Fibroblast of the conjunctiva (primary cell): ENCODE results near the gene RASAL1.

ENCODE experiments used
- DNase-seq: peaks from one replicate; pipeline ENCODE4 v3.0.0-alpha.2; 2010; ENCODE audit warnings: low read depth

RASAL1 gene

GRCh38 chr12:113097716-113098440, 37.7 kb downstream of the RASAL1 start:
- no peak for DNase-seq

GRCh38 chr12:113096675-113097461, 38.7 kb downstream of the RASAL1 start:
- no peak for DNase-seq

DNA sequence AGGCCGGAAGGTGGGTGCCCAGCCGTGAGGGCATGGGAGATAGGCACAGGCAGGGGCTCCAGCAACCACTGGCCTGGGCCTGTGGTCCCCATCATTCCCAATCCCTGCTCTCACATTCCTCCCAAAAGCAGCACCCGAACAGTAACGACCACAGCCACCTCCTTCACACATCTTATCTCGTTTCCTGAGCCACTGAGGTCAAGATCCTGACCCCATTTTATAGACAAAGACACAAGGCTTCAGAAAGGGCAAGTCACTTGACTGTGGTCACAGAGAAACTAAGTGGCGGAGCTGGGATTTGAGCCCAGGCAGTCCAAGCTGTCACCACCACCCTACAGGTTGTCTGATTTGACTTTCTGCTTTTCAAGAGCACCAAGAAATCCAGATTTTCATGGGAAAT, 40.2 kb downstream of the RASAL1 start:
- no peak for DNase-seq

DNA sequence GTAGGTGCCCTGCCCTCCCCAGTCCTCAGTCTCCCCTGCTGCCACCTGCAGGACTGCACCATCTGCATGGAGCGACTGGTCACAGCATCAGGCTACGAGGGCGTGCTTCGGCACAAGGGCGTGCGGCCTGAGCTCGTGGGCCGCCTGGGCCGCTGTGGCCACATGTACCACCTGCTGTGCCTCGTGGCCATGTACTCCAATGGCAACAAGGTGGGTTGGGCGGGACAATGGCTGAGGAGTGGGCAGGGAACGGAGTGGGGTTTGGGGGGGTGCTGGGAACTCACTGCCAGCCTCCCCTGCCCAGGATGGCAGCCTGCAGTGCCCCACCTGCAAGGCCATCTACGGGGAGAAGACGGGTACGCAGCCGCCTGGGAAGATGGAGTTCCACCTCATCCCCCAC, 40.8 kb downstream of the RASAL1 start:
- no peak for DNase-seq

DNA sequence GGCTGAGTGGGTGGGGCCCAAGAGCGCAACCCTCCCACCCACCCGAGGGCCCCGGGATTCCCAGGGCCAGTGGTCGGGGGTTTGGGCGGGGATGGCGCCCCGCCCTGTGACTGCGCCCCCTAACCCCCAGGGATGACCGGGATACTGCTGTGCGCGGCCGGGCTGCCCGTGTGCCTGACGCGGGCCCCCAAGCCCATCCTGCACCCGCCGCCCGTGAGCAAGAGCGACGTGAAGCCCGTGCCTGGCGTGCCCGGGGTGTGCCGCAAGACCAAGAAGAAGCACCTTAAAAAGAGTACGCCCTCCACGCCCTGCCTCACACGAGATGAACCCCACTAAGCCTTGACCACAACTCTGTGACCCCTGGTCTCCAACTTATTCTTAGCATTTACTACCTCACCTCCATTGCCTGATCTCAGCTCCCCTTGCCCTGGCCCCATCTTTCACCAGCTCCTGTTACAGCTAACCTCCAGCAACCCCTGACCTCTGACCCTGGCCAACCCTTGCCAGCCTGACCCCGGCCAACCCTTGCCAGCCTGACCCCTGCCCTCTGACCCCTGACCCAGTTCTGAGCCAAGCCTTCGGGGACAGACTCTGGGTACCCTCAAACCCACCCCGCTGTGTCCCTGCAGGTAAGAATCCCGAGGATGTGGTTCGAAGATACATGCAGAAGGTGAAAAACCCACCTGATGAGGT, 42.0 kb downstream of the RASAL1 start:
- no peak for DNase-seq

- no peak for DNase-seq
Measured at GRCh38 chr12:113092607-113093408, 42.8 kb downstream of the RASAL1 start.

DNA sequence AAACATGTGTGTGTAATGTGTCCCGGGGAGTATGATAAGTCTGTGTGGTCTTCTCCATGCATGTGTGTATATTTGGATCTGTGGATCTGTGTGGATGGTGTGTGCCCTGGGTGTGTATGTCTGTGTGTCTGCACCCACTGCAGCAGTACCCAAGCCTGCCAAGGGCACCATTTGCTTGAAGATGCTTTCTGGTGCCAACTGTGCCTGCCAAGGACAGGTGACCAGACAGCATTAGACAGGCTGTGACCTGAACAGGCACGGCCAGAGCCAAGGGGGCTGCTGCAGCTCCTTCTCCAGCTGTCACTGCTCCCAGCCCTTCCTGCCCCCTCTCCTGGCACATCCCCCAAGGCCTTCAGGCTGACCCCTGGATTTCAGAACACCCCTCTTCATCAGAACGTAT, 44.1 kb downstream of the RASAL1 start:
- DNase-seq, result no peak

- DNase-seq, result no peak
Measured at GRCh38 chr12:113090740-113091139, 44.8 kb downstream of the RASAL1 start.

GRCh38 chr12:113089839-113090238, 45.7 kb downstream of the RASAL1 start:
- no peak for DNase-seq

- DNase-seq, result no peak
Measured at GRCh38 chr12:113088971-113089756, 46.4 kb downstream of the RASAL1 start.

- DNase-seq, result no peak
Measured at GRCh38 chr12:113088037-113088436, 47.5 kb downstream of the RASAL1 start.

DNA sequence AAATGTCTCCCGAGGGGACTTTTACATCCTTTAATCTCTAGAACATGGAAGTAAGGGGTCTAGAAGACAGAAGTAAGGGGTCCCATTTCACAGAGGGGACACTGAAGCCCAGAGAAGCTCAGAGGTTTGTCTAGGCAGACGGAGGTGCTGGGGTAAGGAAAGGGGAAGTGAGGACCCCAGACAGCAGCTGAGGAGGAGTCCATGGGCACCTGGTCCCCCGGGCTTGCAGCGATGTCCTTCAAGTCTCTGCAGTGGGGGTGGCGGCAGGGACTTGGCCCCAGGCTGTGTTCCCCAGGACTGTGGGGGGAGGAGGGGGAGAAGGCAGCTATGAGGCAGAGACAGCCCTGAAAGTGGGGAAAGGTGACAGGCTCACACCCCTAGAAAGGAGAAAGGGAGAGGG, 48.4 kb downstream of the RASAL1 start:
- DNase-seq, result no peak

DNA sequence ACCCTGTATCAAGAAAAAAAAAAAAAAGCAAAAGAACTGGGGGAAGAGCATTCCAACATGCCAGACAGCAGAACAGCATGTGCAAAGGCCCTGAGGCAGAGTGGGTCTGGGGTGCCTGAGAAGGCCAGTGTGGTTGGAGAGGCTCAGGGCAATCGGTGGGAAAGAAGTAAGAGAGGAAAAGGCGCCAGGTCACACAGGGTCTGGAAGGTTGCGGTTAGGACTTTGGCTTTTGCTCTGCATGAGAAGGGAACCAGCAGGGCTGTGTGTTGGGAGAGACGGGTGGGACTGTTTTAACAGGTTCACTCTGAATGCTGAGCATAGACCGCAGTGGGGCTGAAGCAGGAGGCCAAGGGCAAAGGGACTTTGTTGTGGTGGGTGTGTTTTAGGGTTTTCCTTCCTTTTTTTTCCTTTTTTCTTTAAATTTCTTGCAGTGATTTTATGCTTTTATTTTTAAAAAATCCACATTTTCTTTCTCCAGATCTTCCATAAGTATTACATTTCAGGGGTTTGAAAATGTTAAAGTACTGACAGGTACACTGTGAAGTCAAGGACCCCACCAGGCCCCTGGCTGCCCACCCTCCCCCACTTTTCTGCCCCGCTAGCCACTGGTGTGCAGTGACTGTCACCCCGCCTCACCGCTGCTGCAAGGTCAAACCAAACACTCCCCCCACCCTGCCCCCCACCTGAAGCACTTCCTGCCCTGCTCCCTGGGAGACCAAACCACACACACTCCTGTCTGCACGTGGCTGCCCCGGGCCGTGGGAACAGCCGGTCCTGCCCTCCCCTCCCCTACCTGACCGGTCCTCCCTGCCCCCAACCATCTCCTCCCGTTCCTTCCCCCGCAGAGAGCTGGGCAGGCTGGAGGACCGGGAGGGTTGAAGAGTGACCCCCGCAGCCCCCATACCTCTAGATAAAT, 49.1 kb downstream of the RASAL1 start:
- DNase-seq, result no peak

DNA sequence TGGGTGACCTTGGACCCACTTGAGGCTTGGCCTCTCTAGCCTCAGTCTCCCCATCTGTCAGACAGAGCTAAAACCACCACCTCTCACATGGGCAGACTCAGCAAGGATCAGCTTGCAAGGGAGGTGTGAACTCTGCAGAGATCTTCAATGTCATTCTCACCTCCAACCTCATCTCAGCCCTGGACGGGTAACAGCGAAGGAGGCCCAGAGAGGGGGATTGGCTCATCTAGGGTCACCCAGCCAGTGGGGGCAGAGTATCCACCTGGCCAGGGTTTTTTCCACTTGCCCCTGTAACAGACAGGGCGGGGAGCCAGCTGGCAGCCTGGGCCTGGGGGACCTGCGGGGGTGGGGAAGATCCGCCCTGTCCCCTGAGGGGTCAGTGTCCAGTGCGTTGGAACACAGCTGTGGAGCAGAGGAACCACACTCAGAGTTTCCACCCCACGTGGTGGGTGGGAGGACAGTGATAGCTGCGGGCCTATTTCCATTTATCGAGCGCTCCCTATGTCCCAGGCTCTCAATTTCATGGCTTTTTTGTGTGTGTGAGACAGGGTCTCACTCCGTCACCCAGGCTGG, 51.6 kb downstream of the RASAL1 start:
- DNase-seq, result no peak

DNA sequence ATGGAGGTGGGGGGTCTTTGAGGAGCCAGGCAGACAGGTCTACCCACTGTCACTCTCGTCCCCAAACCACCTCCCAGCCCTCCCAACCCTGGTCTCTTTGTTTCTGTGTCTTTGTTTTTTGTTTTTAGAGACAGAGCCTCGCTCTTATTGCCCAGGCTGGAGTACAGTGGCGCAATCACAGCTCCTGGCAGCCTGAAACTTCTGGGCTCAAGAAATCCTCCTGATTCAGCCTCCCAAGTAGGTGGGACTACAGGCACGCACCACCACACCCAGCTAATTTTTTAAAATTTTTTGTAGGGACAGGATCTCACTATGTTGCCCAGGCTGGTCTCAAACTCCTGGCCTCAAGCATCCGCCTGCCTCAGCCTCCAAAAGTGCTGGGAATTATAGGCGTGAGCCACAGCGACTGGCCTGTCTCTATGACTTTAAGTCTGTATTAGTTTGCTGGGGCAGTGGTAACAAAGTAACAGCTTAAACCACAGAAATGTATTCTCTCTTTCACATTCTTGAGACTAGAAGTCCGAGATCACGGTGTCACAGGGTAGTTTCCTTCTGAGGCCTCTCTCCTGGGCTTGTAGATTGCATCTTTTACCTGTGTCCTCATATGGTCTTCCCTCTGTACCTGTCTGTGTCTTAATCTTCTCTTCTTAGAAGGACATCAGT, 52.9 kb downstream of the RASAL1 start:
- DNase-seq, result no peak

- DNase-seq, result no peak
Measured at GRCh38 chr12:113081873-113082272, 53.7 kb downstream of the RASAL1 start.

DNA sequence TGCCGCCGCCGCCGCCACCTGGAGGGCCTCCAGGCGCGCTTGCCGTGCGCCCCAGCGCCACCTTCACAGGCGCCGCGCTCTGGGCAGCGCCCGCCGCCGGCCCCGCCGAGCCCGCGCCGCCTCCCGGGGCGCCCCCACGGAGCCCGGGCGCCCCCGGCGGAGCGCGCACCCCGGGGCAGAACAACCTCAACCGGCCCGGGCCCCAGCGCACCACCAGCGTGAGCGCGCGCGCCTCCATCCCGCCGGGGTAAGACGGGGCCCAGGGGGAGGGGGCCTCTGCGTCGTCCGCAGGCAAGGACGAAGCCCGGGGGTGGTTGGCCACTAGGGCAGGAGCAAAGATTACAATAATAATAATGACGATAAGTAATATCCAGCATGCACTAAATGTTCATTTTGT, 57.7 kb downstream of the RASAL1 start:
- no peak for DNase-seq

DNA sequence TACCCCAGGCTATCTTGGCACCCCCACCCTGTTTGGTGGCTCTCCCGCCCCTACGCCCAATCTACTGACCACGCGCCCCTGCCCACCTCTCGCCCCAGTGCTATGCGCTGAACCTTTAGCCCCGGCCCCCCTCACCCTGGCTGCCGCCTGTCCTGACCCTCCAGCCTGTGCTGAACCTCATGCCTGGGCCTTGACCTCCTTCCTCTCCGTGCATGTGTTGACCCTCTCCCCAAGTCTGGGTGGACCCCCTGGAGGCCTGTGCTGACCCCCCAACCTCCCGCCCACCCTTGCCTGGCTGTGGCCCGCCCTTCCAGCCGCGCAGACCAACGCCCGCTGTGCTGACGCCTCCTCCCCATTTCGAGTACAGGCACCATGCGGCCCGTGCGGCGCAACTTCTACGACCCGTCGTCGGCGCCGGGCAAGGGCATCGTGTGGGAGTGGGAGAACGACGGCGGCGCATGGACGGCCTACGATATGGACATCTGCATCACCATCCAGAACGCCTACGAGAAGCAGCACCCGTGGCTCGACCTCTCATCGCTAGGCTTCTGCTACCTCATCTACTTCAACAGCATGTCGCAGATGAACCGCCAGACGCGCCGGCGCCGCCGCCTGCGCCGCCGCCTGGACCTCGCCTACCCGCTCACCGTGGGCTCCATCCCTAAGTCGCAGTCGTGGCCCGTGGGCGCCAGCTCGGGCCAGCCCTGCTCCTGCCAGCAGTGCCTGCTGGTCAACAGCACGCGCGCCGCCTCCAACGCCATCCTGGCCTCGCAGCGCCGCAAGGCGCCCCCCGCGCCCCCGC, 58.3 kb downstream of the RASAL1 start:
- DNase-seq, result no peak
